ENCODE data around the gene BRPF1.

BRPF1 gene

GRCh38 chr3:9695345-9695744 is 36.2 kb upstream of the BRPF1 start:
- DNase-seq (ENCODE audit: extremely low spot score), result no peak
- POLR2A ChIA-PET, result no interaction called here
- CTCF ChIA-PET, result interaction anchor here (2.0 kb wide), 1 partner anchor 14 kb away, joined by 7 read pairs; no protein-coding TSS in a partner anchor
- no peak for TF ChIP-seq CTCF (IDR thresholded peaks at IDR 0.05; ENCODE audit: control extremely low read depth, extremely low read depth, low read depth, missing control alignments)

GRCh38 chr3:9695746-9696145 is 35.8 kb upstream of the BRPF1 start:
- no peak for TF ChIP-seq CTCF (IDR thresholded peaks at IDR 0.05; ENCODE audit: control extremely low read depth, extremely low read depth, low read depth, missing control alignments)
- ChIA-PET POLR2A (no interaction called here), CTCF (interaction anchor here (2.0 kb wide), 1 partner anchor 15 kb away, joined by 7 read pairs; no protein-coding TSS in a partner anchor)
- DNase-seq (ENCODE audit: extremely low spot score), result no peak

DNA sequence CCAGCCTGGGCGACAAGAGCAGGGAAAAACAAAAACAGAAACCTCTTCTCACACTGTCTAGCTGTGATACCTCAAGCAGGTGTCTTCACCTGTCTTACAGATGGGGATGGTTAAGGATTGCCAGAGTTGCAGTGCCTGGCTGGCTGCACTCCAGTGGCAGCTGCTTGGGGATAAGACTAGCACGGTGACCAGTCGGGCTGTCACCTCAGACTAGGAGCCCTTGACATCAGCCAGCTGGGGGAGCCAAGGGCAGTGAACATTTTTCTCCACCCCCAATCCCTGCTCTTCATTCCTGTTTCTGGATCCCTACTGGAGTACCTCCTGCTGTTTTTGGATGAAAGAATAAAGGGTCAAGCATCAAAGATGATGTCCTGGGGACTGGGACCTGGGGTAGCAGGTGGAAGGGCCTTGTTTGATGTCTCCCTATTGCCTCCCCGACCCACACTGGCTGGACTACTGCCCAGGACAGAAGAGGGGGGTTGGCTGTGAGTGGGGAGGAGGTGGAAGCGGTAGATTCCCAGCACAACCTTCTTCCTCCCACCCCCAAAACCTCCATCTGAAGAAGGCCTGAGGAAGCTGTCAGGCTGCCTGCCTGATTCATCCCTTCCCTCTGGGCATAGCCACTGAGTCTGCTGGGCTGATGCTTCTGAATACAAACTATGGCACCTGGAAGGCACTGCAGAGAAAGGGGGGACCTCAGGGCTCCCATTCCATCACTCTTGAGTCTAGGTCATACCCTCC is 34.9 kb upstream of the BRPF1 start:
- POLR2A ChIA-PET, result no interaction called here
- DNase-seq (ENCODE audit: extremely low spot score), result no peak
- no peak for TF ChIP-seq CTCF (IDR thresholded peaks at IDR 0.05; ENCODE audit: control extremely low read depth, extremely low read depth, low read depth, missing control alignments)
- CTCF ChIA-PET, result interaction anchor here (2.0 kb wide), 1 partner anchor 16 kb away, joined by 7 read pairs; no protein-coding TSS in a partner anchor

DNA sequence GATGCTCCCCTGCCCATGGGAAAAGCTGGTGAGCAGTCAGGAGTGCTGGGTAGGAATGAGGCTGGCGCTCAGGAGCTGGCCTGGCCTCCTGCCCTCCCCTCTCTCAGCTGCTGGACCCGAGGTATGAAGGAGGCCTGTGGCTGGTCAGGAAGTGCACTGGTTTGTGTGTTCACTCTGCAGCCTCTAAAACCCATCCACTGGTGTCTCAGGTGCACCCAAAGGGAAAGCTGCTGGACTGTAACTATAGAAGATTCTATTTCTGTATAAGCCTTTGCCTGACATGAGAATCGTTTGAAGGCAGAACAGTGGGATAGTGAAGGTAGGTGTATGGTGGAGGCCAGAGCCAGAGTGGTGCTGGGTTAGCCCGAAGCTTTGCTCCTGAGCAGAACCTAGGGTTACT is 33.6 kb upstream of the BRPF1 start:
- ChIA-PET CTCF (interaction anchor here (1.2 to 2.4 kb wide), 3 partner anchors 9 to 194 kb away, joined by 3 to 7 read pairs (median 4); no protein-coding TSS in a partner anchor), POLR2A (no interaction called here)
- DNase-seq (ENCODE audit: extremely low spot score), result no peak
- TF ChIP-seq CTCF (IDR thresholded peaks at IDR 0.05; ENCODE audit: control extremely low read depth, extremely low read depth, low read depth, missing control alignments), result no peak

DNA sequence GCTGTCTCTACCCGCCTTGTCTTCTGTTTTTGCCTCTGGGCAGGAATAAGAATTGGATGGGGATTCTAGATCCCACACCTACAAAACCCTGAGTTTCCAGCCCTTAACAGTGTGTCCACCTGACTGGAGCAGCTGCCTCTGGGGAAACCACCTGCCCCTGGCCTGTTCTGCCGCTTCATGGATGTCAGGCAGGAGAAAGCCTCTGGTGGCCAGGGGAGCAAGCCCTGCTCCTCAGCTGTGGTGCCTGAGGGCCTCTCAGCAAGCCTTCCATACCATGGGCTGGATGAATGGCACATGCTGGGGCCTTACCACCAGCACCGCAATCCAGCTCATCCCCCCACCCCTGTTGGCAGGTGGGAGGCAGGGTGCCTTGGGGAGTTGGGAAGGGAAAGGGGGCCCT is 33.2 kb upstream of the BRPF1 start:
- TF ChIP-seq CTCF (IDR thresholded peaks at IDR 0.05; ENCODE audit: control extremely low read depth, extremely low read depth, low read depth, missing control alignments), result no peak
- ChIA-PET CTCF (interaction anchor here (1.2 to 2.4 kb wide), 4 partner anchors 10 to 194 kb away, joined by 3 to 7 read pairs (median 5); no protein-coding TSS in a partner anchor), POLR2A (interaction anchor here (0.7 kb wide), 1 partner anchor 14 kb away, joined by 4 read pairs; no protein-coding TSS in a partner anchor)
- DNase-seq (ENCODE audit: extremely low spot score), result no peak

DNA sequence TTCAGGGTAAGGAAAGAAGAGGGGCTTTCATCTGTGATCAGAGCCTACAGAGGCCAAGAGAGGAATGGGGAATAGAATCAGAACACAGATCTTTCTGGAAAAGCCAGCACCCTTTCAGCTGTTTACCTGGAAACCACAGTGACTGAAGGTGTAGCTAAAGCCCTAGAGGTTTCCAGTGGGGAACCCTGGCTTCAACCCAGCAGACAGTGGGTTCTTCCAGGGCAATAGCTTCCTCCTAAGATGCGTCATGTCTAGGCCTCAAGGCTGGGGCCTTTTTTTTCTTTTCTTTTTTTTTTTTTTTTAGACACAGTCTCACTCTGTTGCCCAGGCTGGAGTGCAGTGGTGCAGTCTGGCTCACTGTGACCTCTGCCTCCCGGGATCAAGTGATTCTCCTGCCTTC is 31.0 kb upstream of the BRPF1 start:
- no peak for DNase-seq (ENCODE audit: extremely low spot score)
- no peak for TF ChIP-seq CTCF (IDR thresholded peaks at IDR 0.05; ENCODE audit: control extremely low read depth, extremely low read depth, low read depth, missing control alignments)
- ChIA-PET POLR2A (no interaction called here), CTCF (interaction anchor here (1.1 kb wide), 2 partner anchors 32 to 48 kb away, joined by 3 read pairs; no protein-coding TSS in a partner anchor)

All from GM10248 (cell line).